Upper lobe of left lung (tissue), 6 donors: ENCODE data around the gene PHC1. TPM values are rescaled to one million over a fixed set of nuclear protein-coding genes. Genes with fewer than 3 reads are reported as not detected.
"Not testable (repeated sequence)": the region's sequence is repeated elsewhere in the genome, so short reads cannot be mapped to it uniquely, and the experiment has no call there.

Experiments
- ATAC-seq, 2 donors: fragments of 200-7000 bp; cut with Tn5 transposase; one replicate each; pipeline ENCODE4 v1.9.1; 2022; ENCODE audit warnings: mild to moderate bottlenecking in 2 of 2, moderate library complexity in 2 of 2; ENCODE audit not compliant: low FRiP score in 2 of 2
- DNase-seq, 2 donors: peaks; one replicate each; pipeline ENCODE4 v3.0.0-alpha.2; 2019 to 2020
- H3K27ac ChIP-seq, 4 donors: fragments of 200-600 bp; sonication (generic); one replicate each; pipeline ENCODE4 v1.5.1; 2016 to 2019
- H3K27me3 ChIP-seq, 4 donors: fragments of 200-600 bp; sonication (generic); one replicate each; pipeline ENCODE4 v1.5.1; 2017 to 2019
- H3K36me3 ChIP-seq, 4 donors: fragments of 200-600 bp; sonication (generic); one replicate each; pipeline ENCODE4 v1.5.1; 2016 to 2019
- H3K4me1 ChIP-seq, 4 donors: fragments of 200-600 bp; sonication (generic); one replicate each; pipeline ENCODE4 v1.5.1; 2018 to 2019
- H3K4me3 ChIP-seq, 4 donors: fragments of 200-600 bp; sonication (generic); one replicate each; pipeline ENCODE4 v1.5.1; 2017 to 2019; ENCODE audit warnings: mild to moderate bottlenecking in 2 of 4, moderate library complexity in 1 of 4
- H3K9me3 ChIP-seq, 4 donors: fragments of 200-600 bp; sonication (generic); one replicate each; pipeline ENCODE4 v1.5.1; 2018 to 2019
- CTCF ChIP-seq, 6 experiments: fragments of 450-650 bp in 4 of 6; fragments of 200-600 bp in 2 of 6; sonication (generic) in 2 of 6; IDR thresholded peaks; one replicate each; pipeline ENCODE4 v1.5.1; 2016 to 2019; ENCODE audit warnings: antibody characterized with exemption in 6 of 6
- EP300 ChIP-seq, 4 donors: sonication (generic); formaldehyde crosslinking; IDR thresholded peaks; one replicate each; pipeline ENCODE4 v1.5.1; 2017; ENCODE audit warnings: antibody characterized with exemption in 4 of 4, control low read depth in 2 of 4
- POLR2A ChIP-seq, 4 donors: fragments of 450-650 bp; IDR thresholded peaks; one replicate each; pipeline ENCODE4 v1.5.1; 2016 to 2017; ENCODE audit warnings: antibody characterized with exemption in 4 of 4, mild to moderate bottlenecking in 2 of 4
- POLR2AphosphoS5 ChIP-seq, 2 donors: sonication (generic); formaldehyde crosslinking; IDR thresholded peaks; one replicate each; pipeline ENCODE4 v1.5.1; 2017; ENCODE audit warnings: antibody characterized with exemption in 2 of 2
- WGBS, 2 donors: methylation state at CpG; one replicate each; pipeline ENCODE4 v1.1.5; 2017 to 2018; 5-methylcytosine and 5-hydroxymethylcytosine counted together
- total RNA-seq, 6 donors: library from RNA; depleted of rRNA in 4 of 6; stranded (reverse); fragments of >200 nt in 4 of 6; gene quantifications; one replicate each; pipeline versions ENCODE4 v1.1.0 to v1.2.1, GENCODE V29; 2016 to 2021
- donor health status: DM: no; HTN: no; CAD: no; lungs with moderate emphysema.
- donor health status: DM: no; HTN: yes; CAD: no; lungs with severe emphysema.

The PHC1 gene
- total RNA-seq, 6 donors from 2014 or later, result 23.2 to 60.8 (median 32.1) TPM

GRCh38 chr12:8914716-8915526, 612 bp downstream of the PHC1 start:
- ATAC-seq (peak; percentile 73 to 82), DNase-seq (peak; percentile 62 to 87)
- Histone ChIP-seq H3K9me3 (no peaks in the 10 kb centered on the region), H3K27ac (peak overlapping the region; percentile 74 to 92 (median 81)), H3K27me3 (no peaks in the 10 kb centered on the region), H3K4me1 (peaks cover 14 to 21% (median 19%) of the 10 kb centered on the region in 4 donors), H3K36me3 (peaks cover 0 to 15% (median 0%) of the 10 kb centered on the region in 4 donors), H3K4me3 (peak overlapping the region; percentile 69 to 81 (median 74))
- WGBS, 2 donors, result 2 to 3% methylated on average over 21 to 30 of the region's 35 CpGs
- TF ChIP-seq CTCF (IDR thresholded peaks at IDR 0.05) (no peak), EP300 (IDR thresholded peaks at IDR 0.05) (no peak), POLR2AphosphoS5 (IDR thresholded peaks at IDR 0.05) (no peak), POLR2A (IDR thresholded peaks at IDR 0.05) (no peak)

- Histone ChIP-seq H3K4me3 (no peak overlapping the region), H3K9me3 (no peaks in the 10 kb centered on the region), H3K27ac (no peak overlapping the region), H3K4me1 (peaks cover 14 to 21% (median 19%) of the 10 kb centered on the region in 4 donors), H3K27me3 (no peaks in the 10 kb centered on the region), H3K36me3 (peaks cover 0 to 24% (median 6%) of the 10 kb centered on the region in 4 donors)
- TF ChIP-seq EP300 (IDR thresholded peaks at IDR 0.05), result no peak
- no peak for TF ChIP-seq POLR2A (IDR thresholded peaks at IDR 0.05)
- no peak for TF ChIP-seq CTCF (IDR thresholded peaks at IDR 0.05)
- no peak for TF ChIP-seq POLR2AphosphoS5 (IDR thresholded peaks at IDR 0.05)
- ATAC-seq (no peak), DNase-seq (no peak)
These were observed 1.8 kb downstream of the PHC1 start for GRCh38 chr12:8916154-8916553.

GRCh38 chr12:8917031-8917430, 2.7 kb downstream of the PHC1 start:
- 80 to 85% methylated on average over 3 of the region's 3 CpGs for WGBS, 2 donors
- ATAC-seq (no peak), DNase-seq (no peak)
- Histone ChIP-seq H3K27me3 (no peaks in the 10 kb centered on the region), H3K4me1 (peaks cover 14 to 21% (median 19%) of the 10 kb centered on the region in 4 donors), H3K4me3 (no peak overlapping the region), H3K9me3 (no peaks in the 10 kb centered on the region), H3K27ac (no peak overlapping the region), H3K36me3 (peaks cover 0 to 31% (median 7%) of the 10 kb centered on the region in 4 donors)
- TF ChIP-seq EP300 (IDR thresholded peaks at IDR 0.05), result no peak
- no peak for TF ChIP-seq POLR2AphosphoS5 (IDR thresholded peaks at IDR 0.05)
- TF ChIP-seq POLR2A (IDR thresholded peaks at IDR 0.05), result no peak
- TF ChIP-seq CTCF (IDR thresholded peaks at IDR 0.05), result no peak

- Histone ChIP-seq H3K27me3 (no peaks in the 10 kb centered on the region), H3K27ac (no peak overlapping the region), H3K36me3 (peaks cover 0 to 38% (median 7%) of the 10 kb centered on the region in 4 donors), H3K4me3 (no peak overlapping the region), H3K9me3 (no peaks in the 10 kb centered on the region), H3K4me1 (peaks cover 13 to 21% (median 18%) of the 10 kb centered on the region in 4 donors)
- 78 to 100% methylated on average over 1 of the region's 1 CpG for WGBS, 2 donors
- DNase-seq (no peak), ATAC-seq (no peak)
- TF ChIP-seq EP300 (IDR thresholded peaks at IDR 0.05) (no peak), POLR2AphosphoS5 (IDR thresholded peaks at IDR 0.05) (no peak), POLR2A (IDR thresholded peaks at IDR 0.05) (no peak), CTCF (IDR thresholded peaks at IDR 0.05) (no peak)
These were observed 3.4 kb downstream of the PHC1 start for GRCh38 chr12:8917751-8918150.

- Histone ChIP-seq H3K4me1 (peaks cover 6 to 14% (median 8%) of the 10 kb centered on the region in 4 donors), H3K36me3 (peaks cover 0 to 49% (median 7%) of the 10 kb centered on the region in 4 donors)
- not testable (repeated sequence) for H3K27me3 ChIP-seq, H3K9me3 ChIP-seq, H3K4me3 ChIP-seq, ATAC-seq, DNase-seq, H3K27ac ChIP-seq
- WGBS, 2 donors, result 97 to 100% methylated on average over 4 of the region's 4 CpGs
These were observed 5.3 kb downstream of the PHC1 start for GRCh38 chr12:8919643-8920042.
